GM12878 (cell line): Measurements from ENCODE around the gene NPFFR2. TPM values are rescaled to one million over a fixed set of nuclear protein-coding genes. Genes with fewer than 3 reads are reported as not detected.

Experiments
- ATAC-seq: fragments of 200-7000 bp; cut with Tn5 transposase; 3 replicates; pipeline ENCODE4 v1.9.1; 2020; ENCODE audit warnings: mild to moderate bottlenecking, moderate library complexity
- BruUV-seq: library from RNA; stranded (reverse); fragments of 400-500 nt; replicated peaks from 2 replicates; lab custom pipeline; 2021; lab: Mats Ljungman, UMichigan
- CTCF ChIA-PET: fragments of 300-600 bp; sonication (Branson Sonifier 250); formaldehyde crosslinking; extraction: SDS; loops from one replicate; lab custom pipeline; 2021; ENCODE audit warnings: inconsistent platforms; lab: Yijun Ruan, JAX
- POLR2A ChIA-PET: fragments of 350-600 bp; formaldehyde crosslinking; extraction: SDS; loops from one replicate; lab custom pipeline; 2021; ENCODE audit warnings: inconsistent platforms; lab: Charles Lee
- RAD21 ChIA-PET: fragments of 300-600 bp; sonication (Branson Sonifier 250); formaldehyde crosslinking; loops from one replicate; lab custom pipeline; 2023; ENCODE audit warnings: antibody characterized with exemption; ENCODE audit not compliant: unreplicated experiment; lab: Charles Lee
- SMC1A ChIA-PET: fragments of 300-600 bp; sonication (Branson Sonifier 250); formaldehyde crosslinking; loops from one replicate; lab custom pipeline; 2023; ENCODE audit not compliant: unreplicated experiment, uncharacterized antibody; lab: Charles Lee
- DNase-seq: peaks from one replicate; pipeline ENCODE4 v3.0.0-alpha.2; 2011; ENCODE audit warnings: low read depth, low spot score
- FAIRE-seq: peaks from 3 replicates; lab custom pipeline; 2011; peaks lifted over from hg19 to GRCh38; lab: Jason Lieb, UNC
- H2AFZ ChIP-seq: 2 replicates; pipeline ENCODE4 v1.6.0; 2011; ENCODE audit warnings: low read depth, low read length, control low read depth; ENCODE audit not compliant: control insufficient read depth
- H3K27ac ChIP-seq: 2 replicates; pipeline ENCODE4 v1.5.1; 2011; ENCODE audit warnings: control low read depth; ENCODE audit not compliant: control insufficient read depth, insufficient read depth
- H3K27me3 ChIP-seq, 2 experiments: replicated peaks in 1 of 2; 2 replicates each; pipeline versions ENCODE4 v1.6.0 to v1.6.1; 2011; ENCODE audit warnings: low read length in 1 of 2; ENCODE audit not compliant: control insufficient read depth in 2 of 2, insufficient read depth in 2 of 2
- H3K36me3 ChIP-seq, 2 experiments: 2 replicates each; pipeline ENCODE4 v1.5.1; 2011; ENCODE audit warnings: low read length in 1 of 2; ENCODE audit not compliant: control insufficient read depth in 2 of 2, insufficient read depth in 2 of 2
- H3K4me1 ChIP-seq: 2 replicates; pipeline ENCODE4 v1.6.1; 2011; ENCODE audit warnings: mild to moderate bottlenecking, low read length, moderate library complexity, mixed read lengths; ENCODE audit not compliant: control insufficient read depth, insufficient read depth
- H3K4me2 ChIP-seq: 2 replicates; pipeline ENCODE4 v1.6.0; 2011; ENCODE audit warnings: control low read depth; ENCODE audit not compliant: control insufficient read depth, insufficient read depth
- H3K4me3 ChIP-seq: fragments of 200-600 bp; sonication (generic); 2 replicates; pipeline ENCODE4 v1.5.1; 2016
- H3K79me2 ChIP-seq: 2 replicates; pipeline ENCODE4 v1.6.0; 2011; ENCODE audit warnings: low read length; ENCODE audit not compliant: control insufficient read depth, insufficient read depth
- H3K9ac ChIP-seq: 2 replicates; pipeline ENCODE4 v1.8.0; 2011; ENCODE audit warnings: low read length, control low read depth, mixed read lengths; ENCODE audit not compliant: control insufficient read depth, insufficient read depth
- H3K9me3 ChIP-seq: replicated peaks from 3 replicates; pipeline ENCODE4 v1.5.1; 2011; ENCODE audit warnings: mild to moderate bottlenecking, low read length; ENCODE audit not compliant: control insufficient read depth, insufficient read depth
- H4K20me1 ChIP-seq: 2 replicates; pipeline ENCODE4 v1.6.0; 2011; ENCODE audit not compliant: control insufficient read depth, insufficient read depth
- BCL11A ChIP-seq: IDR thresholded peaks from 2 replicates; pipeline ENCODE4 v1.6.1; 2011; ENCODE audit warnings: low read depth, low read length
- BHLHE40 ChIP-seq, 2 experiments: fragments of 450-650 bp in 1 of 2; IDR thresholded peaks; 2 replicates each; pipeline ENCODE4 v1.6.1; 2011 to 2017; ENCODE audit warnings: low read depth in 2 of 2, borderline replicate concordance in 1 of 2, improper control_type of control experiment in 1 of 2, low read length in 1 of 2, mild to moderate bottlenecking in 1 of 2
- CBX3 ChIP-seq: fragments of 200-600 bp; sonication (generic); IDR thresholded peaks from 2 replicates; pipeline ENCODE4 v1.6.1; 2016; ENCODE audit warnings: low read depth, borderline replicate concordance
- CHD1 ChIP-seq: IDR thresholded peaks from 2 replicates; pipeline ENCODE4 v1.6.1; 2012; ENCODE audit warnings: low read depth, low read length, improper control_type of control experiment
- CREB1 ChIP-seq: IDR thresholded peaks from 2 replicates; pipeline ENCODE4 v1.6.1; 2012; ENCODE audit warnings: low read depth, mild to moderate bottlenecking, inconsistent platforms
- EGR1 ChIP-seq, 2 experiments: IDR thresholded peaks; 1 replicate in 1 of 2; 2 replicates in 1 of 2; pipeline ENCODE4 v1.6.1; 2011 to 2012; ENCODE audit warnings: low read depth in 2 of 2, low read length in 2 of 2, borderline replicate concordance in 1 of 2, mild to moderate bottlenecking in 1 of 2, moderate library complexity in 1 of 2
- MEF2B ChIP-seq: fragments of 450-650 bp; IDR thresholded peaks from 2 replicates; pipeline ENCODE4 v1.6.1; 2018; ENCODE audit warnings: mild to moderate bottlenecking, moderate library complexity; ENCODE audit not compliant: partially characterized antibody, poor library complexity, severe bottlenecking
- MYB ChIP-seq: fragments of 150-350 bp; IDR thresholded peaks from 2 replicates; pipeline ENCODE4 v1.6.1; 2014; ENCODE audit warnings: mild to moderate bottlenecking, low read depth, low read length, borderline replicate concordance
- NFIC ChIP-seq: IDR thresholded peaks from 2 replicates; pipeline ENCODE4 v1.6.1; 2012; ENCODE audit warnings: low read depth, mild to moderate bottlenecking, inconsistent platforms, low read length, moderate library complexity
- PAX8 ChIP-seq: fragments of 450-650 bp; IDR thresholded peaks from 2 replicates; pipeline ENCODE4 v1.6.1; 2017; ENCODE audit warnings: mild to moderate bottlenecking, moderate library complexity
- POU2F2 ChIP-seq: IDR thresholded peaks from 3 replicates; pipeline ENCODE4 v1.6.1; 2011; ENCODE audit warnings: low read depth, mild to moderate bottlenecking, low read length, borderline replicate concordance
- RCOR1 ChIP-seq: conservative IDR thresholded peaks from 2 replicates; pipeline ENCODE4 v1.6.1; 2012; ENCODE audit warnings: low read depth, low read length, improper control_type of control experiment
- RFX5 ChIP-seq: IDR thresholded peaks from 2 replicates; pipeline ENCODE4 v1.6.1; 2011; ENCODE audit warnings: low read depth, low read length, improper control_type of control experiment
- SMC3 ChIP-seq: IDR thresholded peaks from 2 replicates; pipeline ENCODE4 v1.6.1; 2011; ENCODE audit warnings: low read length, improper control_type of control experiment, borderline replicate concordance
- SP1 ChIP-seq: IDR thresholded peaks from one replicate; pipeline ENCODE4 v1.6.1; 2011; ENCODE audit warnings: low read depth, low read length
- SUPT20H ChIP-seq: IDR thresholded peaks from 2 replicates; pipeline ENCODE4 v1.6.1; 2011; ENCODE audit warnings: low read depth, mild to moderate bottlenecking, low read length, moderate library complexity, borderline replicate concordance; ENCODE audit not compliant: control insufficient read depth
- in situ Hi-C: fragments of 300-500 bp; cut with MboI; formaldehyde crosslinking; loops from 9 replicates; pipeline ENCODE4 v1.14.3; 2018; ENCODE audit warnings: mixed read lengths
- intact Hi-C: fragments of 100-400 bp; cut with micrococcal nuclease; formaldehyde crosslinking; loops from one replicate; pipeline ENCODE4 v1.14.2; 2022; ENCODE audit not compliant: unreplicated experiment
- polyA plus RNA-seq, 11 experiments: library from polyadenylated mRNA; depleted of rRNA in 4 of 11; unstranded in 6 of 11; stranded (reverse) in 5 of 11; fragments of >200 nt; fragmentation: Nextera tagmentation in 4 of 11; fragmentation: Illumina TruSeq in 1 of 11; extraction: Ambion mirVana in 4 of 11; extraction: Trizol in 1 of 11; gene quantifications; 1 replicate in 1 of 11; 2 replicates in 10 of 11; pipeline versions ENCODE4 v1.2.1 to v1.2.3, GENCODE V29; 2011 to 2016; ENCODE audit warnings: inconsistent platforms in 2 of 11, missing spikeins in 2 of 11, low read depth in 1 of 11
- total RNA-seq, 4 experiments: library from RNA; depleted of rRNA in 3 of 4; stranded (reverse); fragments of >200 nt in 3 of 4; fragmentation: Illumina TruSeq in 1 of 4; extraction: Trizol in 1 of 4; gene quantifications; 2 replicates each; pipeline versions ENCODE4 v1.2.1 to v1.2.3, GENCODE V29; 2013 to 2021
- TF ChIP-seq, protein P1 (sequence below): IDR thresholded peaks from 2 replicates; pipeline ENCODE4 v1.6.1; 2011; ENCODE audit warnings: low read depth, mild to moderate bottlenecking, low read length, moderate library complexity, borderline replicate concordance; ENCODE audit errors: extremely low read depth
- TF ChIP-seq, protein P2 (sequence below): fragments of 450-650 bp; IDR thresholded peaks from 2 replicates; pipeline ENCODE4 v1.6.1; 2017; ENCODE audit warnings: antibody characterized with exemption, mild to moderate bottlenecking, moderate library complexity
- TF ChIP-seq, protein P3 (sequence below): fragments of 450-650 bp; IDR thresholded peaks from 2 replicates; pipeline ENCODE4 v1.6.1; 2017; ENCODE audit warnings: mild to moderate bottlenecking

Gene NPFFR2
- total and polyA plus RNA-seq, 10 of the 15 experiments (the other 5 are each of a cell fraction or from before 2014, with no cell fraction given), result not detected

DNA sequence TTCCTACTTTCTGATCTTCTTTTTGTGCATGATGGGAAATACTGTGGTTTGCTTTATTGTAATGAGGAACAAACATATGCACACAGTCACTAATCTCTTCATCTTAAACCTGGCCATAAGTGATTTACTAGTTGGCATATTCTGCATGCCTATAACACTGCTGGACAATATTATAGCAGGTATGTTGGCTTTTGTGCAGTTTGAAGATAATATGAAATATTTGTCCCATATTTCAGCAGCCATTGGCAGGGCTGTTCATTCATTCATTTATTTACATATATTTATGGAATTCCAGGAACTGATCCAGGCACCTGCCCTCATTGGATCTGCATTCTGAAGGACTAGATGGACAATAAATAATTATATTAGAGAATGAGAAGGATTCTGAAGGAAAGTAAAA, 96.9 kb downstream of the NPFFR2 start:
- Histone ChIP-seq H3K9ac (no peak overlapping the region), H4K20me1 (no peaks in the 10 kb centered on the region), H3K9me3 (no peaks in the 10 kb centered on the region), H3K36me3 (no peaks in the 10 kb centered on the region), H3K4me2 (no peak overlapping the region), H3K27me3 (no peaks in the 10 kb centered on the region)
- in situ Hi-C loops (no loop called here), intact Hi-C loops (no loop called here)
- RAD21 ChIA-PET, result no interaction called here
- CTCF ChIA-PET, result no interaction called here
- SMC1A ChIA-PET, result no interaction called here
- POLR2A ChIA-PET, result no interaction called here
- ATAC-seq (no peak), FAIRE-seq (no peak), DNase-seq (no peak)
- TF ChIP-seq, protein P1, sequence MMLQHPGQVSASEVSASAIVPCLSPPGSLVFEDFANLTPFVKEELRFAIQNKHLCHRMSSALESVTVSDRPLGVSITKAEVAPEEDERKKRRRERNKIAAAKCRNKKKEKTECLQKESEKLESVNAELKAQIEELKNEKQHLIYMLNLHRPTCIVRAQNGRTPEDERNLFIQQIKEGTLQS, result no peak
- TF ChIP-seq CREB1 (no peak), POU2F2 (no peak), EGR1 (IDR thresholded peaks at IDR 0.05; ENCODE audit: borderline replicate concordance in 1 of 2, low read depth in 2 of 2, low read length in 2 of 2) (no peak), RFX5 (no peak), SMC3 (no peak), NFIC (no peak), CHD1 (no peak), SP1 (no peak), PAX8 (no peak), MYB (no peak), MEF2B (no peak), SUPT20H (no peak), BHLHE40 (IDR thresholded peaks at IDR 0.05; ENCODE audit: borderline replicate concordance in 1 of 2, low read depth in 2 of 2, low read length in 1 of 2) (no peak), RCOR1 (no peak), BCL11A (no peak), CBX3 (no peak)
- TF ChIP-seq, protein P2, sequence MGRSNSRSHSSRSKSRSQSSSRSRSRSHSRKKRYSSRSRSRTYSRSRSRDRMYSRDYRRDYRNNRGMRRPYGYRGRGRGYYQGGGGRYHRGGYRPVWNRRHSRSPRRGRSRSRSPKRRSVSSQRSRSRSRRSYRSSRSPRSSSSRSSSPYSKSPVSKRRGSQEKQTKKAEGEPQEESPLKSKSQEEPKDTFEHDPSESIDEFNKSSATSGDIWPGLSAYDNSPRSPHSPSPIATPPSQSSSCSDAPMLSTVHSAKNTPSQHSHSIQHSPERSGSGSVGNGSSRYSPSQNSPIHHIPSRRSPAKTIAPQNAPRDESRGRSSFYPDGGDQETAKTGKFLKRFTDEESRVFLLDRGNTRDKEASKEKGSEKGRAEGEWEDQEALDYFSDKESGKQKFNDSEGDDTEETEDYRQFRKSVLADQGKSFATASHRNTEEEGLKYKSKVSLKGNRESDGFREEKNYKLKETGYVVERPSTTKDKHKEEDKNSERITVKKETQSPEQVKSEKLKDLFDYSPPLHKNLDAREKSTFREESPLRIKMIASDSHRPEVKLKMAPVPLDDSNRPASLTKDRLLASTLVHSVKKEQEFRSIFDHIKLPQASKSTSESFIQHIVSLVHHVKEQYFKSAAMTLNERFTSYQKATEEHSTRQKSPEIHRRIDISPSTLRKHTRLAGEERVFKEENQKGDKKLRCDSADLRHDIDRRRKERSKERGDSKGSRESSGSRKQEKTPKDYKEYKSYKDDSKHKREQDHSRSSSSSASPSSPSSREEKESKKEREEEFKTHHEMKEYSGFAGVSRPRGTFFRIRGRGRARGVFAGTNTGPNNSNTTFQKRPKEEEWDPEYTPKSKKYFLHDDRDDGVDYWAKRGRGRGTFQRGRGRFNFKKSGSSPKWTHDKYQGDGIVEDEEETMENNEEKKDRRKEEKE, result no peak
- TF ChIP-seq, protein P3, sequence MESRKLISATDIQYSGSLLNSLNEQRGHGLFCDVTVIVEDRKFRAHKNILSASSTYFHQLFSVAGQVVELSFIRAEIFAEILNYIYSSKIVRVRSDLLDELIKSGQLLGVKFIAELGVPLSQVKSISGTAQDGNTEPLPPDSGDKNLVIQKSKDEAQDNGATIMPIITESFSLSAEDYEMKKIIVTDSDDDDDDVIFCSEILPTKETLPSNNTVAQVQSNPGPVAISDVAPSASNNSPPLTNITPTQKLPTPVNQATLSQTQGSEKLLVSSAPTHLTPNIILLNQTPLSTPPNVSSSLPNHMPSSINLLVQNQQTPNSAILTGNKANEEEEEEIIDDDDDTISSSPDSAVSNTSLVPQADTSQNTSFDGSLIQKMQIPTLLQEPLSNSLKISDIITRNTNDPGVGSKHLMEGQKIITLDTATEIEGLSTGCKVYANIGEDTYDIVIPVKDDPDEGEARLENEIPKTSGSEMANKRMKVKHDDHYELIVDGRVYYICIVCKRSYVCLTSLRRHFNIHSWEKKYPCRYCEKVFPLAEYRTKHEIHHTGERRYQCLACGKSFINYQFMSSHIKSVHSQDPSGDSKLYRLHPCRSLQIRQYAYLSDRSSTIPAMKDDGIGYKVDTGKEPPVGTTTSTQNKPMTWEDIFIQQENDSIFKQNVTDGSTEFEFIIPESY, result no peak
- TF ChIP-seq, all 136 proteins: peak for 0
- Histone ChIP-seq H3K27ac (no peak overlapping the region), H3K4me1 (no peaks in the 10 kb centered on the region), H2AFZ (no peak overlapping the region), H3K4me3 (no peak overlapping the region), H3K79me2 (no peaks in the 10 kb centered on the region)
- BruUV-seq, result no TSS peak
